ENCODE data around the gene PDE4D.

The PDE4D gene

DNA sequence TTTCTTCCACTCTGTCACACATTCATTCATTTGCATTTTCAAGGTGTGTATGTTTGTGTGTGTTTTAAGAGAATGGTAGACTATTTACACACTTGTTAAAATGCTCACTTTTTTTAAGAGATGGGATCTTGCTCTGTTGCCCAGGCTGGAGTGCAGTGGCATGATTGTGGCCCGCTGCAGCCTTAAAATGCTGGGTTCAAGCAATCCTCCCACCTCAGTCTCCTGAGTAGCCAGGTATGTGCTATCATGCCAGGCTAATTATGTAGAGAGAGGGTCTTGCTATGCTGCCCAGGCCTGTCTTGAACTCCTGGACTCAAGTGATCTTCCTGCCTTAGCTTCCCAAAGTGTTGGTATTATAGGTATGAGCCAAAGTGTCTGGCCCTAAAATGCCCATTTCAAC, 173.5 kb downstream of the PDE4D start:
- Histone ChIP-seq H3K4me1 (no peaks in the 10 kb centered on the region), H3K4me3 (ENCODE audit: low read depth, low read length) (no peak overlapping the region), H3K27me3 (no peaks in the 10 kb centered on the region), H3K9me3 (no peaks in the 10 kb centered on the region), H3K36me3 (no peaks in the 10 kb centered on the region)
- DNase-seq: no peak
- TF ChIP-seq, protein P1, sequence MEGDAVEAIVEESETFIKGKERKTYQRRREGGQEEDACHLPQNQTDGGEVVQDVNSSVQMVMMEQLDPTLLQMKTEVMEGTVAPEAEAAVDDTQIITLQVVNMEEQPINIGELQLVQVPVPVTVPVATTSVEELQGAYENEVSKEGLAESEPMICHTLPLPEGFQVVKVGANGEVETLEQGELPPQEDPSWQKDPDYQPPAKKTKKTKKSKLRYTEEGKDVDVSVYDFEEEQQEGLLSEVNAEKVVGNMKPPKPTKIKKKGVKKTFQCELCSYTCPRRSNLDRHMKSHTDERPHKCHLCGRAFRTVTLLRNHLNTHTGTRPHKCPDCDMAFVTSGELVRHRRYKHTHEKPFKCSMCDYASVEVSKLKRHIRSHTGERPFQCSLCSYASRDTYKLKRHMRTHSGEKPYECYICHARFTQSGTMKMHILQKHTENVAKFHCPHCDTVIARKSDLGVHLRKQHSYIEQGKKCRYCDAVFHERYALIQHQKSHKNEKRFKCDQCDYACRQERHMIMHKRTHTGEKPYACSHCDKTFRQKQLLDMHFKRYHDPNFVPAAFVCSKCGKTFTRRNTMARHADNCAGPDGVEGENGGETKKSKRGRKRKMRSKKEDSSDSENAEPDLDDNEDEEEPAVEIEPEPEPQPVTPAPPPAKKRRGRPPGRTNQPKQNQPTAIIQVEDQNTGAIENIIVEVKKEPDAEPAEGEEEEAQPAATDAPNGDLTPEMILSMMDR (IDR thresholded peaks at IDR 0.05; ENCODE audit: low read depth, low read length): no peak

DNA sequence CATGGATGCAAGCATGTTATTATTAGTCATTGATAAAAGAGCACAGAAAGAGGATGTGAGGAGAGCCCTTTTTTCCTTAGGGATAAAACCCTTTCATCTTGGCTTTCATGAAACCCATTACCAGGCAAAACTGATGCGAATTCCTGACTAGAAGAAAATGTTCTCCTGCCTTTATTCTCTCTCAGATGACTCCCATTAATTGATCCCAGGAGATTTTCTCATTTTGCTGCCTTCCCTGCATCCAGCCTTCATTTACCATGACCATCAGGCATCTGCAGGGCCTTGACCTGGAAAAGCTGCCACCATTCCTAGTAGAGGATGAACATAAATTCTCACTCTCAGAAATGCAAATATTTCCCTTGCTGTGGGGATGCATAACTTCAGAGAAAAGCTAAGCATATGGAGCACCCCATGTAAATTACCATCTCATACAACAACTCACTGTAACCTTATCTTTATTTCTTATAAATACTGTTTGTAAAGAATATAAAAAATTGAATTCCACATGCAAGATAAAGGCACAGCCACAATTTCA, 176.5 kb downstream of the PDE4D start:
- H3K4me1 ChIP-seq: no peaks in the 10 kb centered on the region
- no peaks in the 10 kb centered on the region for H3K36me3 ChIP-seq
- H3K9me3 ChIP-seq: 0 out of 2 replicates have a peak, but pooled peaks cover 2% of the 10 kb centered on the region
- TF ChIP-seq, protein P1 (IDR thresholded peaks at IDR 0.05; ENCODE audit: low read depth, low read length): no peak
- no peaks in the 10 kb centered on the region for H3K27me3 ChIP-seq
- H3K4me3 ChIP-seq (ENCODE audit: low read depth, low read length): no peak overlapping the region
- no peak for DNase-seq

DNA sequence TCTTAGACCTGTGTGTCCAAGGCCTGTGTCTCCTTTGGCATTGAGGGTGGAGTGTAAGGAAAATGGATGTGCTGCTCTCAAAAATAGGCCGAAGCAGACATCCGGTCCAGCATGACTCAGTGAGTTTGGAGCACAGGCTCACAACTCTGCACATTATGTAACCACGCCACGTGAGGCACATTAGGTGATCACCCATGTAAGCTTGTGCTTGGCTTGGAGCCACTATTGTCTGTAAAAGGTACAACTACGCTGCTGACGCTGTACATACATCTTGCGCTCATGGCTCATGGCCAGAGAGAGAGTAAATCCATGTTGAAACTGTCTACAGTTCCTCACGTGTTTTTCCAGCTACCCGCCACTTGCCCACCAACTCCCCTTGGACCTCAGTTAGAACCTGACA, 177.5 kb downstream of the PDE4D start:
- H3K36me3 ChIP-seq: no peaks in the 10 kb centered on the region
- H3K9me3 ChIP-seq: 0 out of 2 replicates have a peak, but pooled peaks cover 2% of the 10 kb centered on the region
- no peak for DNase-seq
- H3K4me1 ChIP-seq: no peaks in the 10 kb centered on the region
- TF ChIP-seq, protein P1 (IDR thresholded peaks at IDR 0.05; ENCODE audit: low read depth, low read length): no peak
- no peak overlapping the region for H3K4me3 ChIP-seq (ENCODE audit: low read depth, low read length)
- H3K27me3 ChIP-seq: no peaks in the 10 kb centered on the region; the same call in 1 of the 2 replicates

DNA sequence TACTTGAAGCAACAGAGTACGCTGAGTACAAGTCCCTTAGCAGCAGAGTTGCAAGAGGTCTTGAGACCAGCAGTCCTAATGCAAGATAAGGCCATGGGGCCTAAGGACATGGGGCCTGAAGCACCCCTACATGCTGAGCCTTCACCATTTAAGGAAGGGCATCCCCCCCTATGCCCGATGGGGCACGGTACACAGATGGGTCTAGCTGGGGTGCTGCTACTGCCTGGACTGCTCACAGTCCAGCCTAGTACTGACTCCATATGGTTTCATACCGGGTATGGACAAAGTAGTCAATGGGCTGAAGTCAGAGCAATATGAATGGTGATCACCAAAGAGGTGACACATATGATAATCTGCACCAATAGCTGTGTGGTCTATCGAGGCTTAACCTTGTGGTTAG, 178.3 kb downstream of the PDE4D start:
- DNase-seq: no peak
- Histone ChIP-seq H3K4me1 (no peaks in the 10 kb centered on the region), H3K36me3 (no peaks in the 10 kb centered on the region), H3K9me3 (0 out of 2 replicates have a peak, but pooled peaks cover 2% of the 10 kb centered on the region), H3K27me3 (no peaks in the 10 kb centered on the region; the same call in 1 of the 2 replicates), H3K4me3 (ENCODE audit: low read depth, low read length) (no peak overlapping the region)
- TF ChIP-seq, protein P1 (IDR thresholded peaks at IDR 0.05; ENCODE audit: low read depth, low read length): no peak

DNA sequence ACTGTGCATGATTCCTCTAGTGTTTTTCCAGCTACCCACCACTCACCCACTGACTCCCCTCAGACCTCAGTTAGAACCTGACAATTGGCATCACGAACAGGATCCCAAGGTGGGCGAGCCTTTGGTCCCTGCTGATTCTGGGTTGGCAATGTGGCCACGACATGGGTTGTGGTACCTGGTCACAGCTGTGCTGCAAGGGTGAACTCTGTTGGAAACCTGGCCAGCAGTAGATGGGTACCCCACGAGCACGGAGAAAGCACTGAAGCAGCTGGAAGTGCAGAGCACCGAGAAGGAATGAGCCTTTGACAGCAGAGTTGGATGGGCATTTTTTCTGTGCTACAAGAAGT, 180.1 kb downstream of the PDE4D start:
- Histone ChIP-seq H3K9me3 (0 out of 2 replicates have a peak, but pooled peaks cover 2% of the 10 kb centered on the region), H3K36me3 (no peaks in the 10 kb centered on the region), H3K27me3 (no peaks in the 10 kb centered on the region; the same call in 1 of the 2 replicates), H3K4me3 (ENCODE audit: low read depth, low read length) (no peak overlapping the region), H3K4me1 (no peaks in the 10 kb centered on the region)
- DNase-seq: no peak
- TF ChIP-seq, protein P1 (IDR thresholded peaks at IDR 0.05; ENCODE audit: low read depth, low read length): no peak

DNA sequence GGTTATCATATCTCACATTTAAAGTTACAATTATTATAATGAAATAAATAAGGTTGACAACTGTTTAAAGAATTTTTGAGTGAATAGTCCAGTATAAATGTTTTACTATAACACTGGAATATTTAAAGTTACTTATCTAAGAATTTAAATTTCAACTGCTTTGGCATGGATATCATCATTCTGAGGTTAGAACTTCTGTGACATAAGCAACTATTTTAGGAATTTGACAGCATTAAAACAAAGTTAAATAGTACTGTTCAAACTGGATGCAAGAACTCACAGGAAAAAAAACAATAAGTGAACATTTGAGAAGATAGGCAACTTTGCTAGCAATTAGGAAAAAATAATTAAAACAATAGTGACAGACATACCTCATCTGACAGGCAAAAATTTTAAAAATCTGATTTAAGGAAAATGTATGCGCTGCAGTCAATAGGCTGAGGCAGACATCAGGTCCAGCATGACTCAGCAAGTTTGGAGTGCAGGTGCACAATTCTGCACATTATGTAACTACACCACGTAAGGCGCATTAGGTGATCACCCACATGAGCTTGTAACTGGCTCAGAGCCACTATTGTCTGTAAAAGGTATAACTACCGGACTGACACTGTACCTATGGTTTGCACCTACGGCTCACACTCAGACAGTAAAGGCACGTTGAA, 180.6 kb downstream of the PDE4D start:
- H3K4me3 ChIP-seq (ENCODE audit: low read depth, low read length): no peak overlapping the region
- TF ChIP-seq, protein P1 (IDR thresholded peaks at IDR 0.05; ENCODE audit: low read depth, low read length): no peak
- DNase-seq: no peak
- H3K4me1 ChIP-seq: no peaks in the 10 kb centered on the region
- H3K36me3 ChIP-seq: no peaks in the 10 kb centered on the region
- H3K27me3 ChIP-seq: no peaks in the 10 kb centered on the region; the same call in 1 of the 2 replicates
- 0 out of 2 replicates have a peak, but pooled peaks cover 2% of the 10 kb centered on the region for H3K9me3 ChIP-seq

All from BE2C (cell line).